ENCODE data around the gene RPL19.

GRCh38 chr17:39204245-39204644 lies 4.2 kb downstream of the RPL19 start:
- TF ChIP-seq POLR2A (IDR thresholded peaks at IDR 0.05): no peak
- no peak for TF ChIP-seq CTCF (IDR thresholded peaks at IDR 0.05)

All from body of pancreas (tissue), 4 donors.